SW 1271 (cell line): ENCODE measurements around the gene CERS1.

Source experiments
- DNase-seq, 2 experiments: peaks; one replicate each; lab custom pipeline; 2025; lab: John Stamatoyannopoulos, UW

Gene CERS1

GRCh38 chr19:18895824-18896341, at the start of gene CERS1:
TSS of gene CERS1 (minus strand) at chr19:18896158. CDS start at chr19:18896072, 86 bp downstream.
- no peak for DNase-seq

DNA sequence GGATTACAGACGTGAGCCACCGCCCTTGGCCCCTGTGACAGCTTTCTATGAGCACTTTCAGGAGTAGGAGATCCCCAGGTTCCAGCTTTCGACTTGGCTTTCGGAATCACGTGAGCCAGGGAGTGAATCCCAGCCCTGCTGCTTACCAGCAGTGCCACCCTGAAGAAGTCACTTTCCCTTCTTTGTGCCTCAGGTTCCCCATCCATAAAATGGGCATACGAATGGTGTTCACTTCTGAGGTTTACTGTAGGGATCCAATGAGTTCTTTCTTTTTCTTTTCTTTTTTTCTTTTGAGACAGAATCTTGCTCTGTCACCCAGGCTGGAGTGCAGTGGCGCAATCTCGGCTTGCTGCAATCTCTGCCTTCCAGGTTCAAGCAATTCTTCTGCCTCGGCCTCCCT, 49.3 kb upstream of the CERS1 start:
- no peak for DNase-seq

GRCh38 chr19:18943465-18943864, 47.5 kb upstream of the CERS1 start:
- DNase-seq = no peak

DNA sequence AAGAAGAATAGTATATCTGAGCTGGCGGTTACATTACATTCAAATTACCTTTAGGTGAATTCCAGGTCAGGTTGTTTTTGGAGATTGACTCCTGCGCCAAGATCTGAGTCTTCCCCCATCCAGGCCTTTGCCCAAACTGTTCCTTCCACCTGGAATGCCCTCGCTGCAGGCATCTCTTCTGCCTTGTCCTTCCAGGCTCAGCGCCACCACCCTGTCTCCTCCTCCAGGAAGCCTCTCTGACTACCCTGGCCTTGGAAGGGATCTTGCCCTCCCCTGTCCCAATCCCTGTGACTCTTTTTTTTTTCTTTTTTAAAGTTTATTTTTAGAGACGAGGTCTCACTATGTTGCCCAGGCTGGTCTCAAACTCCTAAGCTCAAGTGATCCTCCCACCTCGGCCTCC, 46.7 kb upstream of the CERS1 start:
- DNase-seq = no peak

GRCh38 chr19:18941628-18942354, 45.8 kb upstream of the CERS1 start:
- no peak for DNase-seq

DNA sequence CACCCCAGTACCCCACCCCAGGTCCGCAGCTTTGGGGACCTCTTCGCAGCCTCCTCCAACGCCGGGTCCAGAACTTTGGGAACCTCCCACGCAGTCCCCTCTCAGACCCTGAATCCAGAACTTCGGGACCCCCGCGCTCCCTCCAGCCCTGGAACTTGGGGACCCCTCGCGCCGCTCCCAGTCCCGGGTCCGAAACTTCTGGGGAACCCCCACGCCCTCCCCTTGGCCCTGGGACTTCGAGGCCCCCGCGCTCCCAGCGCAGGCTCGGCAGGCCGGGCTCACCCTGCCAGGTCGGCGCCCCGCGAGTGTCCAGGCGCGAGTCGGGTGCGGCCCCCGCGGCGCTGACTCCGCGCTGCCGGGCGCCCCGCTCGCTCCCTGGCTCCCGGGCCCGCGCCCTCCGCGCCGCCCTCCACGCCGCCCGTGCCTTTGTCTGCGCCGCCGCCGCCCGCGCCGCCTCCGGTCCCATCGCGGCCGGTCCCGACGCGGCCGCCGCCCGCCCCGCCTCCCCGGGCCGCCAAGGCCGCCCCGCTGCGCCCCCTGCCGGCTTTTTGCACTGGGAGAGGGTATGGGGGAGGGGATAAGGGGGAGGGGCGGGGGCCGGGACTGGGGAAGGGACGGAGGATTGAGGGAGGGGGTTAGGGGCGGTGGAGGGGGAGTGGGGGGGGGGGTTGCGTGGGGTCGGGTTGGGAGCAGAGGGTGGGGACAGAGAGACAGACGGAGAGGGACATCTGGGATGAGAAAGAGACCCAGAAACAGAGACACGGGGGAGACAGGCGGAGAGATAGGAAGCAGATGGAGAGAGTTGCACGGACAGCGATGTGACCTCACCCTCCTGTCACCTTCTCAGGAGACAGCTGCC, 45.0 kb upstream of the CERS1 start, which contains the start of gene HOMER3:
TSS of gene HOMER3 (minus strand) at position 449 of the 859 bp plus-strand sequence. CDS start 2,235 bp downstream, outside the sequence.
- peak in 1 of 2 experiments; percentile 52 for DNase-seq

DNA sequence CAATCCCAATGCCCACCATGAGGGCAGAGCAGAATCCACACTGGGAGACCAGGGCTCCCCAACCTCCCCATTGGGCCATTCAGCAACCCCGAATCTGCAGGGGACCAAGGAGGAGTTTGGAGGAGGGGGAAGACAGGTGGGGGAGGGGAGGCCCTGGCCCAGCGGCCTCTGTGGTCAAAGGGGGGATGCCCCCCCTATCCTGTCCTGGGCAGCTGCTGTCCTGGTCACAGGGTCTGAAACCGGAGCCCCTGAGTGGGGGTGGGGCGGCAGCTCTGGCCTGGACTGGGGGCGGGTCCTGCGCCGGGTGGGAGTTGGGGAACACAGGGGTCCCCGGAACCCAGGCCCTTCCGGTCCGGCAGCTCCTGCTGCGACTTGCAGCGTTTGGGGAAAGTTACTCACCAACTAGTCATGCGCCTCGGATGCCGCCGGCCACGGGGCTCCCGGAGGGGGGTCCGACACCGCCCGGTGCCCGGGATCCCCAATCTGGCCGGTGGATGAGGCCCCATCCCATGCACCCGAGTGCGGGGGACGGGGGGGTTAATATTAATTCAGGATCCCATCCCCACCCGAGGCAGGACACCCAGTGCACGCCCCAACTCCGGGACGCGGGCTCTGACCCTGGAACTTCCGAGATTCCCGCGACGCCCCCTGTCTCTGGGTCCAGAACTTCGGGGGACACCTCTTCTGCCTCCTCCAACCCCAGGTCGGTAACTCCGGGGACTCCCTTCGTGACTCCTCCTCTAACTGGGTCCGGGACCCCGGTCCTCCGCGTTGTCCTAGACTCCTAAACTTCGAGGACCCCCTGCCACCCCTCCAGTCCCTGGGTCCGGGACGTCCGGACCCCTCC, 44.2 kb upstream of the CERS1 start:
- DNase-seq = peak in 1 of 2 experiments; percentile 19

- no peak for DNase-seq
Measured at GRCh38 chr19:18939163-18939562, 43.2 kb upstream of the CERS1 start.

GRCh38 chr19:18933297-18933696, 37.3 kb upstream of the CERS1 start:
- no peak for DNase-seq

- DNase-seq = peak in 1 of 2 experiments; percentile 22
Measured at GRCh38 chr19:18932216-18932841, 36.4 kb upstream of the CERS1 start.

- DNase-seq = no peak
Measured at GRCh38 chr19:18931316-18932162, 35.6 kb upstream of the CERS1 start.

DNA sequence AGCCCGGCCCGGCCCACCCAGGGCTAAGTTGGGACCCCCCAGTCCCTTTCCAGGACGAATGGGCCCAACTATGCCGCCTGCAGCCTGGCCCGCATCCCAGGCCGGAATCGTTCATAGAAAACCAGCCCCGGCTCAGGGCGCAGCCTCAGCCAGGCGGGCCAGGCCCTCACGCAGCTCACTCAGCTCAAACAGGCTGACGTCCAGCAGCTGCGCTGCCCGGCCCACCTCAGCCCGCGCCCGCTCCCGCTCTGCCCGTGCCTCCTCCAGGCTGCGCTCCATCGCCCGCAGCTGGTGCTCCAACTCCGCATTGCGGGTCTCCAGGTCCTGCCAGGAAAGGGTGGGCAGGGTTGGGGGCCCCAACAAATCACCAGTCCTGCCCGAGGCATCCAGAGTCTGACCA, 33.4 kb upstream of the CERS1 start:
- DNase-seq = no peak

GRCh38 chr19:18928018-18928805, 32.3 kb upstream of the CERS1 start:
- DNase-seq = no peak

DNA sequence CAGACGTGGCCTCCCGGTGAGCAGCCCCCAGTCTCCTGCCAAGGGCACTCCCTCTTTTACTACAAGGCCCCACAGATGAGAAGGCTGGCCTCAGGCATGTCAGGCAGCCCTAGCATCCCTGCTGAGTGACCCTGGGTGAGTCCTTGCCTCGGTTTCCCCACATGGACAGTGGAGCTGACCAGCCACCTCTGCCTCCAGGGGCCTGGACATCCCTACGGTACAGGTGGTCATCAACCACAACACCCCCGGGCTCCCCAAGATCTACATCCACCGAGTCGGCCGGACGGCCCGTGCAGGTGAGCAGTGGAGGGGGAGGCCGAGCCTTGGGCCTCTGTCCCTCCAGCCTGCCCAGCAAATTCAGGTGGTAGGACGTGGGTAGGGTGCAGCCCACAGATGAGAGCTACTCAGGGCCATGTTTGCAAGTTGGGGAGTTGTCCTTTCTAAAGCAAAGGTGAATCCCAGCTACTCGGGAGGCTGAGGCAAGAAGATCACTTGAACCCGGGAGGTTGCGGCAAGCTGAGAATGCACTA, 28.8 kb upstream of the CERS1 start:
- no peak for DNase-seq

GRCh38 chr19:18922228-18922985, 26.4 kb upstream of the CERS1 start:
- no peak for DNase-seq

DNA sequence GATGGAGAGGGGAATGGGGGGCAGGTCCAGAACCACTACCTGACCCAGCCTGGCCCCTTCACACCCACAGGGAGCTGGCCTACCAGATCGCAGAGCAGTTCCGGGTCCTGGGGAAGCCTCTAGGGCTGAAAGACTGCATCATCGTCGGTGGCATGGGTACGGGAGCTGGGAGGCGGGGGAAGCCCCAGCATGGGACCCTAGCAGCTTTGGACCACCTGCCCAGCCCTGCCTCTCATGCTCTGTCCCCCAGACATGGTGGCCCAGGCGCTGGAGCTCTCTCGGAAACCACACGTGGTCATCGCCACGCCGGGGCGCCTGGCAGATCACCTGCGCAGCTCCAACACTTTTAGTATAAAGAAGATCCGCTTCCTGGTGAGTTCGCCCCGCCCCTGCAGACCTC, 25.6 kb upstream of the CERS1 start:
- DNase-seq = no peak

- no peak for DNase-seq
Measured at GRCh38 chr19:18920400-18920799, 24.4 kb upstream of the CERS1 start.

GRCh38 chr19:18919900-18920214, 23.9 kb upstream of the CERS1 start:
- no peak for DNase-seq
